PC-3 (cell line): ENCODE results near the gene FGFBP3.

Source experiments
- EZH2 ChIP-seq: fragments of 300-600 bp; sonication (generic); IDR thresholded peaks from one replicate; pipeline ENCODE4 v1.6.1; 2017; ENCODE audit warnings: antibody characterized with exemption, mild to moderate bottlenecking, low read length; ENCODE audit not compliant: unreplicated experiment
- TF ChIP-seq, protein P1 (sequence below): fragments of 300-600 bp; sonication (generic); conservative IDR thresholded peaks from 2 replicates; pipeline ENCODE4 v1.5.1; 2017; ENCODE audit warnings: antibody characterized with exemption, low read depth, mild to moderate bottlenecking, low read length

DNA sequence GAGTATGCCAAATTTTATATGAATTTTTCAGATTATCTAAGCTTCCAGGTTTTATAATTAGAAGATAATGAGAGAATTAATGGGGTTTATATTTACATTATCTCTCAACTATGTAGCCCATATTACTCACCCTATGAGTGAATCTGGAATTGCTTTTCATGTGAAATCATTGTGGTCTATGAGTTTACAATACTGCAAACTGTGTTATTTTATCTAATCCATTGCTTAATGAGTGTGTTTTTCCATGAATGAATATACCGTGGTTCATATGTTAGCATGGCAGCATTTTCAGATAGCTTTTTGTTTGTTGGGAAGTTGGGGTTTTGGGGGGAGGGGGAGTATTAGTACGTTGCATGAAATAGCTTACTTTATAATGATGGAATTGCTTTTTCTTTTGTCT lies 44.5 kb downstream of the FGFBP3 start:
- TF ChIP-seq EZH2 = no peak
- TF ChIP-seq, protein P1, sequence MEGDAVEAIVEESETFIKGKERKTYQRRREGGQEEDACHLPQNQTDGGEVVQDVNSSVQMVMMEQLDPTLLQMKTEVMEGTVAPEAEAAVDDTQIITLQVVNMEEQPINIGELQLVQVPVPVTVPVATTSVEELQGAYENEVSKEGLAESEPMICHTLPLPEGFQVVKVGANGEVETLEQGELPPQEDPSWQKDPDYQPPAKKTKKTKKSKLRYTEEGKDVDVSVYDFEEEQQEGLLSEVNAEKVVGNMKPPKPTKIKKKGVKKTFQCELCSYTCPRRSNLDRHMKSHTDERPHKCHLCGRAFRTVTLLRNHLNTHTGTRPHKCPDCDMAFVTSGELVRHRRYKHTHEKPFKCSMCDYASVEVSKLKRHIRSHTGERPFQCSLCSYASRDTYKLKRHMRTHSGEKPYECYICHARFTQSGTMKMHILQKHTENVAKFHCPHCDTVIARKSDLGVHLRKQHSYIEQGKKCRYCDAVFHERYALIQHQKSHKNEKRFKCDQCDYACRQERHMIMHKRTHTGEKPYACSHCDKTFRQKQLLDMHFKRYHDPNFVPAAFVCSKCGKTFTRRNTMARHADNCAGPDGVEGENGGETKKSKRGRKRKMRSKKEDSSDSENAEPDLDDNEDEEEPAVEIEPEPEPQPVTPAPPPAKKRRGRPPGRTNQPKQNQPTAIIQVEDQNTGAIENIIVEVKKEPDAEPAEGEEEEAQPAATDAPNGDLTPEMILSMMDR = no peak
